RWPE2 (cell line): Measurements from ENCODE around the gene AP3S2.

Source experiments
- ATAC-seq: fragments of 200-7000 bp; cut with Tn5 transposase; 3 replicates; pipeline ENCODE4 v1.9.1; 2021; ENCODE audit warnings: low read depth
- DNase-seq: peaks from one replicate; pipeline ENCODE4 v3.0.0-alpha.2; 2020; ENCODE audit warnings: low spot score
- H3K27ac ChIP-seq: fragments of 450-650 bp; 2 replicates; pipeline ENCODE4 v1.5.1; 2017; ENCODE audit warnings: mild to moderate bottlenecking; ENCODE audit not compliant: poor library complexity, severe bottlenecking
- H3K27me3 ChIP-seq: fragments of 250-450 bp; sonication (Bioruptor Pico); 2 replicates; pipeline ENCODE4 v1.5.1; 2021; ENCODE audit warnings: mild to moderate bottlenecking, moderate library complexity; ENCODE audit not compliant: insufficient read depth, poor library complexity, severe bottlenecking
- H3K36me3 ChIP-seq: fragments of 250-450 bp; sonication (Bioruptor Pico); 2 replicates; pipeline ENCODE4 v1.5.1; 2020; ENCODE audit warnings: low read depth, mild to moderate bottlenecking, moderate library complexity
- H3K4me1 ChIP-seq: fragments of 250-450 bp; sonication (Bioruptor Pico); 2 replicates; pipeline ENCODE4 v1.5.1; 2021; ENCODE audit warnings: mild to moderate bottlenecking, moderate library complexity; ENCODE audit not compliant: insufficient read depth, poor library complexity, severe bottlenecking
- H3K4me3 ChIP-seq: fragments of 250-450 bp; sonication (Bioruptor Pico); 2 replicates; pipeline ENCODE4 v1.5.1; 2021; ENCODE audit warnings: mild to moderate bottlenecking, moderate library complexity; ENCODE audit not compliant: severe bottlenecking
- H3K9me3 ChIP-seq: fragments of 250-450 bp; sonication (Bioruptor Pico); 2 replicates; pipeline ENCODE4 v1.5.1; 2021; ENCODE audit warnings: mild to moderate bottlenecking, moderate library complexity; ENCODE audit not compliant: severe bottlenecking
- TF ChIP-seq, protein P1 (sequence below): fragments of 450-650 bp; IDR thresholded peaks from one replicate; pipeline ENCODE4 v1.5.1; 2017; ENCODE audit warnings: mild to moderate bottlenecking, moderate library complexity; ENCODE audit not compliant: poor library complexity, severe bottlenecking

The AP3S2 gene

DNA sequence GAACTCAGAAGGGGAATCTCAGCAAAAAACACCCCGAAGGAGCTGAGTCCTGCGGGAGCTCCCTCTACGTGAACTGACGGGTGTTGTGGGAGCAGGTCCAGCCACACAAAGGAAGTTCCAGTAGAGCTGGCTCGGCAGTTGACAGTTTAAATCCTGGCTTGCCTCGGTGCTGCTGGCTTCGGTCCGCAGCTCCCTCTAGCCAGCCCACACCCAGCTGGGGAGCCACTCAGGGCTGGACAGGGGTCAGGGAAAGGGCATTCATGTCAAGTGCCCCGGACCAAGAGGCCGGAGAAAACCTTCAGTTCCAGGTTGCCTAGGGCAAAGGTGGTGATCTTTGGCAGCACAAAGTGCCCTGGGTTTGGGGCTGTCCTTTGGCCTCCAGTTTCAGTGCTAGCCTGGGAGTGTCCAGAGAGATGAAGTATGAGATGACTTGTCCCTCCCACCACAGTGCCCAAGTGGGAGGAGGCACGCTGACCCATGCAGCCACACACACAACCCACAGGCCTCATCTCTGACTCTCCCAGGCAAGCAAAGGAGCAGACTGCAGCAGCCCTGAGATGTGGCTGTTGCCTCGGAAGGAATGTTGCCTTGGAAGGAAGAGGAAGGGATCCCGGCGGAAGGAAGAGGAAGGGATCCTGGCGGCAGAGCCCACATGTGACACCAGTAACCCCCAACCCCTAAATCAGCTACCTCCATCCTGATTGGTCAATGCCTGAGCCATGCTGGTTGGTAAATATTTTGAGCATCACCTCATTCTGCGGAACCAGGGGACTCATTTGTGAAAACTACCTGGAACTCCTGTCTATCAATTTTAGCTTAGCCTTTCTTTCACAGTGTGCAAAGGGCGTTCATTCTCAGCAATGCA is 65.3 kb downstream of the AP3S2 start:
- H3K4me3 ChIP-seq = no peak overlapping the region
- DNase-seq (no peak), ATAC-seq (peak; percentile 40; the same call in 2 of the 3 replicates)
- peaks cover 9% of the 10 kb centered on the region; the same call in 1 of the 2 replicates for H3K36me3 ChIP-seq
- H3K27me3 ChIP-seq = no peaks in the 10 kb centered on the region
- TF ChIP-seq, protein P1, sequence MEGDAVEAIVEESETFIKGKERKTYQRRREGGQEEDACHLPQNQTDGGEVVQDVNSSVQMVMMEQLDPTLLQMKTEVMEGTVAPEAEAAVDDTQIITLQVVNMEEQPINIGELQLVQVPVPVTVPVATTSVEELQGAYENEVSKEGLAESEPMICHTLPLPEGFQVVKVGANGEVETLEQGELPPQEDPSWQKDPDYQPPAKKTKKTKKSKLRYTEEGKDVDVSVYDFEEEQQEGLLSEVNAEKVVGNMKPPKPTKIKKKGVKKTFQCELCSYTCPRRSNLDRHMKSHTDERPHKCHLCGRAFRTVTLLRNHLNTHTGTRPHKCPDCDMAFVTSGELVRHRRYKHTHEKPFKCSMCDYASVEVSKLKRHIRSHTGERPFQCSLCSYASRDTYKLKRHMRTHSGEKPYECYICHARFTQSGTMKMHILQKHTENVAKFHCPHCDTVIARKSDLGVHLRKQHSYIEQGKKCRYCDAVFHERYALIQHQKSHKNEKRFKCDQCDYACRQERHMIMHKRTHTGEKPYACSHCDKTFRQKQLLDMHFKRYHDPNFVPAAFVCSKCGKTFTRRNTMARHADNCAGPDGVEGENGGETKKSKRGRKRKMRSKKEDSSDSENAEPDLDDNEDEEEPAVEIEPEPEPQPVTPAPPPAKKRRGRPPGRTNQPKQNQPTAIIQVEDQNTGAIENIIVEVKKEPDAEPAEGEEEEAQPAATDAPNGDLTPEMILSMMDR = no peak
- no peaks in the 10 kb centered on the region for H3K9me3 ChIP-seq
- H3K27ac ChIP-seq = peak overlapping the region; percentile 10
- peaks cover 5% of the 10 kb centered on the region for H3K4me1 ChIP-seq

DNA sequence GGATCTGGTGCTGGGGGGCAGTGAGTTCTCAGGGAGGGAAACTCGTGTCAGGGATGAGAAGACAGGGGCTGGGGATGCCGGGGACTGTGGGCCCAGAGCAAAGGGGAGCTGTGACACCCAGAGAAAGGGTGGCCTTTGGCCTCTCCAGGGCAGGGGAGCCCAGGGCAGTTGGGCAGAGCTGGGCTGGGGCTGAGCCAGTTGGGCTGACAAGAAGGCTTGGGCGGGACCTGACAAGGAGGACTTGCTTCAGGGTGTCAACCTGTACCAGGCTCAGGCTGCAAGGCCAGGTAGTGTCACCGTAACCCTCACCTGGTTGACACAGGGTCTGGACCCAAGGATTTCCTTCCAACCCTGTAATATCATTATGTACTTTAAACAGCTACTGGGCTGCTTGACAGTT is 66.0 kb downstream of the AP3S2 start:
- H3K36me3 ChIP-seq = peaks cover 2% of the 10 kb centered on the region; the same call in 1 of the 2 replicates
- TF ChIP-seq, protein P1 = no peak
- H3K4me1 ChIP-seq = peaks cover 11% of the 10 kb centered on the region
- no peak overlapping the region for H3K4me3 ChIP-seq
- H3K27ac ChIP-seq = peak overlapping the region; percentile 10
- DNase-seq = no peak
- ATAC-seq = 0 out of 3 replicates have a peak, but pooled peaks have one; percentile 2
- H3K9me3 ChIP-seq = no peaks in the 10 kb centered on the region
- H3K27me3 ChIP-seq = no peaks in the 10 kb centered on the region

DNA sequence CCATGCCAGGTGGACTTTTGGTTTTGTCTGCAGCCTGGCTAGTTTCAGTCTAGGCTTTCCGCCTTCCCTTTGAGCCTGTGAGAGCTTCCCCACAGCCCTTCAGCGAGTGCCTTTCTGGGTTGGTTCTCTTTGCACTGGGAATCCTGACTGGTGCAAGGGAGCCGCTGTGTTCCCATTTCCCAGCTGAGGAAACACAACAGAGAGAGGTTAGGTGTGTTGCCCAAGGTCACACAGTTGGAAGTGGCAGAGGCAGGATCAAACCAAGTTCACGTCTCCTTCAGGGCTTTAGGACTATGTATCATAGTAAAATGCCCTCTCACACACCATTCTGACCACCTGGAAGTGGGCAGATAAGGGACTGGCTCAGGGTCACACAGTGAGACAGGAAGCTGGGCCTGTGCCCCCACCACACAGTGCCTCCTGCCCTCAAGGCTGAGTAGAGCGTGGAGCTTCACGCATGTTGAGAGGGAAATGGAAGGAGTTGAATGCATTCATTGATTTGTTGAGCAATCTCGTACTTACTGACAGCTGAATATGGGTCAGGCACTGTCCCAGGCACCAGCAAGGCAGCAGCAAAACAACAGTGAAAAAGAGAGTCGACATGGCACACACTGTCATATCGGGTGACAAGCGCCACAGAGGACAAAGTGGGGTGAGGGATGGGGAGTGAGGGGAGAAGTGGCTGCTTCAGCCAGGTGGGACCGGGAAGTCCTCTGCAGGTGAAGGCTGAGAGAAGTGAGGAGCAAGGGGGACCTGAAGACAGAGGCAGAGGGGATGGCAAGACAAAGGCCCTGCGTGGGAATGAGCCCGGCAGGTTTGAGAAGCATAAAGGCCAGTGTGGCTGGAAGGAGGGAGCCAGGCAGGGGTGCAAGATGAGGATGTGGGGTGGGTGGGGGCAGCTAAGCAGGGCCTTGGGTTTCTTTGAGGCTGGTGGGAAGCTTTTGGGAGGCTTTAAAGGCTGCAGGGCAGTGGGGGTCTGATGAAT is 66.8 kb downstream of the AP3S2 start:
- H3K27me3 ChIP-seq = no peaks in the 10 kb centered on the region
- TF ChIP-seq, protein P1 = no peak

DNA sequence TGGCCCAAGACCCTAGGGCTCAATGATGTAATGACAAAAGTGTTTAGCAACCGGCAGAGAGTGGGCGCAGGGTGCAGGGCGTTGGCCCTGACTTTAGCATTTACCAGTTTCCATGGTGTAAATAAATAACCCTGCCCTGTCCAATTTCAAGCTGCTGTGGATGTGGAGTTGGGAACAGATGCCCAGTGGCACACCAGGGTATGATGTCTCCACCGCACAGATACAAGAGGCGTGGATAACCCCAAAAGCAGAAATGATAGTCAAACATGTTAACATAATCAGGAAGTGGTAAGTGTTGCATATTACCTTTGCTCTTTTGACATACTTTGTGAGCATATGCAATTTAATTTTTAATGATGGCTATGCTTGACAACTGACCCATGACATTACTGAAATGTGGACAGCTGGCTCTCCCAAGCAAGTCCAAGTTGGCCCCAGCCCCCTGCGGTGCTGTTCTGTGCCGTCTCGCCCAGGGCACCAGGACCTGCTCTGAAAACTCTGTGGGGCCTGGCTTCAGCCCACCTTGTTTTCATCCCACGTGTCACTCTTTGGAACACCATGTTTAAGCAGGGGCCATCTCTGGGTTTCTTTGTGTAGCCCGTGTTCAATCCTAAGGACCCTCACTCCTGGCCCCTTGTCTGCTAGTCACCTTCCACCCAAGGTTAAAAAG is 68.4 kb downstream of the AP3S2 start:
- H3K27ac ChIP-seq = no peak overlapping the region
- H3K27me3 ChIP-seq = no peaks in the 10 kb centered on the region
- TF ChIP-seq, protein P1 = no peak
- no peak for ATAC-seq
- H3K4me3 ChIP-seq = no peak overlapping the region
- no peaks in the 10 kb centered on the region for H3K9me3 ChIP-seq
- no peaks in the 10 kb centered on the region for H3K36me3 ChIP-seq
- no peak for DNase-seq
- H3K4me1 ChIP-seq = peaks cover 32% of the 10 kb centered on the region

More for the DNA sequence above, 66.8 kb downstream of the AP3S2 start:
- H3K9me3 ChIP-seq = no peaks in the 10 kb centered on the region
- H3K4me3 ChIP-seq = no peak overlapping the region
- no peaks in the 10 kb centered on the region for H3K36me3 ChIP-seq
- H3K4me1 ChIP-seq = peaks cover 18% of the 10 kb centered on the region
- no peak for DNase-seq
- ATAC-seq = no peak
- H3K27ac ChIP-seq = no peak overlapping the region
